Tibial artery (tissue), 4 donors: Measurements from ENCODE around the gene FGFR2.

ENCODE experiments used
- DNase-seq, 2 donors: peaks; one replicate each; pipeline ENCODE4 v3.0.0-alpha.2; 2019
- H3K27ac ChIP-seq, 2 donors: fragments of 200-600 bp; sonication (generic) in 1 of 2; 1 replicate in 1 of 2; 2 replicates in 1 of 2; pipeline ENCODE4 v1.5.1; 2018 to 2019; ENCODE audit warnings: mild to moderate bottlenecking in 1 of 2
- H3K27me3 ChIP-seq, 2 donors: fragments of 200-600 bp; sonication (generic) in 1 of 2; one replicate each; pipeline versions ENCODE4 v1.5.1 to v1.6.0; 2016 to 2019
- H3K36me3 ChIP-seq, 3 donors: fragments of 200-600 bp; sonication (generic) in 2 of 3; one replicate each; pipeline ENCODE4 v1.5.1; 2016 to 2019; ENCODE audit warnings: mild to moderate bottlenecking in 2 of 3
- H3K4me1 ChIP-seq, 4 donors: fragments of 200-600 bp; sonication (generic) in 2 of 4; 1 replicate in 3 of 4; 2 replicates in 1 of 4; pipeline ENCODE4 v1.5.1; 2016 to 2019
- H3K4me3 ChIP-seq, 2 donors: fragments of 200-600 bp; sonication (generic) in 1 of 2; 1 replicate in 1 of 2; 2 replicates in 1 of 2; pipeline ENCODE4 v1.5.1; 2018 to 2019; ENCODE audit warnings: mild to moderate bottlenecking in 2 of 2
- H3K9me3 ChIP-seq, 3 donors: fragments of 200-600 bp; sonication (generic) in 1 of 3; one replicate each; pipeline ENCODE4 v1.5.1; 2016 to 2019
- CTCF ChIP-seq, 2 experiments: fragments of 200-600 bp in 1 of 2; fragments of 450-650 bp in 1 of 2; IDR thresholded peaks; one replicate each; pipeline ENCODE4 v1.5.1; 2017 to 2019; ENCODE audit warnings: antibody characterized with exemption in 2 of 2, mild to moderate bottlenecking in 1 of 2, moderate library complexity in 1 of 2
- intact Hi-C: fragments of 100-400 bp; cut with DNase I; formaldehyde crosslinking; loops from one replicate; pipeline ENCODE4 v1.15.0; 2023; ENCODE audit warnings: low total_unique reads

FGFR2 gene

GRCh38 chr10:121531076-121531829, 67.0 kb downstream of the FGFR2 start:
- no peak overlapping the region for H3K4me3 ChIP-seq
- peaks cover 0 to 8% (median 1%) of the 10 kb centered on the region in 4 donors for H3K4me1 ChIP-seq
- H3K9me3 ChIP-seq: no peaks in the 10 kb centered on the region
- H3K36me3 ChIP-seq: no peaks in the 10 kb centered on the region
- no peak overlapping the region for H3K27ac ChIP-seq
- intact Hi-C loops: no loop called here
- no peaks in the 10 kb centered on the region for H3K27me3 ChIP-seq
- DNase-seq: no peak
- no peak for TF ChIP-seq CTCF (IDR thresholded peaks at IDR 0.05)

- Histone ChIP-seq H3K4me1 (peaks cover 0 to 6% (median 2%) of the 10 kb centered on the region in 4 donors), H3K27me3 (no peaks in the 10 kb centered on the region), H3K27ac (no peak overlapping the region), H3K9me3 (no peaks in the 10 kb centered on the region), H3K36me3 (no peaks in the 10 kb centered on the region), H3K4me3 (no peak overlapping the region)
- DNase-seq: no peak
- TF ChIP-seq CTCF (IDR thresholded peaks at IDR 0.05): no peak
- intact Hi-C loops: no loop called here
These were observed 67.7 kb downstream of the FGFR2 start for GRCh38 chr10:121530481-121531075.

GRCh38 chr10:121527690-121528089, 70.6 kb downstream of the FGFR2 start:
- Histone ChIP-seq H3K27ac (no peak overlapping the region), H3K4me1 (peaks cover 0 to 33% (median 23%) of the 10 kb centered on the region in 4 donors)
- intact Hi-C loops: no loop called here

GRCh38 chr10:121526801-121527221, 71.4 kb downstream of the FGFR2 start:
- peaks cover 0 to 35% (median 23%) of the 10 kb centered on the region in 4 donors for H3K4me1 ChIP-seq
- intact Hi-C loops: no loop called here
- H3K27me3 ChIP-seq: no peaks in the 10 kb centered on the region
- no peak overlapping the region for H3K4me3 ChIP-seq
- H3K36me3 ChIP-seq: no peaks in the 10 kb centered on the region
- no peak for TF ChIP-seq CTCF (IDR thresholded peaks at IDR 0.05)
- H3K9me3 ChIP-seq: no peaks in the 10 kb centered on the region
- no peak for DNase-seq
- H3K27ac ChIP-seq: no peak overlapping the region

More at GRCh38 chr10:121527690-121528089, 70.6 kb downstream of the FGFR2 start:
- H3K36me3 ChIP-seq: no peaks in the 10 kb centered on the region
- H3K4me3 ChIP-seq: no peak overlapping the region
- no peak for DNase-seq
- no peaks in the 10 kb centered on the region for H3K9me3 ChIP-seq
- H3K27me3 ChIP-seq: no peaks in the 10 kb centered on the region
- no peak for TF ChIP-seq CTCF (IDR thresholded peaks at IDR 0.05)

- Histone ChIP-seq H3K4me1 (peaks cover 0 to 35% (median 23%) of the 10 kb centered on the region in 4 donors), H3K27ac (no peak overlapping the region), H3K4me3 (no peak overlapping the region), H3K9me3 (no peaks in the 10 kb centered on the region), H3K27me3 (no peaks in the 10 kb centered on the region), H3K36me3 (no peaks in the 10 kb centered on the region)
- TF ChIP-seq CTCF (IDR thresholded peaks at IDR 0.05): no peak
- DNase-seq: no peak
- intact Hi-C loops: no loop called here
These were observed 72.0 kb downstream of the FGFR2 start for GRCh38 chr10:121526135-121526790.
